Panc1 (cell line): ENCODE data around the gene MLLT10. TPM values are rescaled to one million over a fixed set of nuclear protein-coding genes. Genes with fewer than 3 reads are reported as not detected.
A peak's percentile ranks its signal among the peaks of the same experiment; 100 is the strongest.

Experiments
- ATAC-seq: fragments of 200-7000 bp; cut with Tn5 transposase; 2 replicates; pipeline ENCODE4 v1.9.1; 2020; ENCODE audit warnings: mild to moderate bottlenecking, moderate library complexity
- BruUV-seq: library from RNA; stranded (reverse); fragments of 400-500 nt; replicated peaks from 2 replicates; lab custom pipeline; 2021; lab: Mats Ljungman, UMichigan
- CTCF ChIA-PET: fragments of 300-600 bp; sonication (Branson Sonifier 250); formaldehyde crosslinking; loops from one replicate; lab custom pipeline; 2022; ENCODE audit warnings: antibody characterized with exemption; lab: Charles Lee
- POLR2A ChIA-PET: fragments of 300-600 bp; sonication (Branson Sonifier 250); formaldehyde crosslinking; loops from one replicate; lab custom pipeline; 2022; ENCODE audit warnings: antibody characterized with exemption; lab: Charles Lee
- DNase-seq: peaks from one replicate; pipeline ENCODE4 v3.0.0-alpha.2; 2010; ENCODE audit warnings: low read depth, low spot score
- H3K27ac ChIP-seq: 2 replicates; pipeline ENCODE4 v1.5.1; 2011; ENCODE audit warnings: mild to moderate bottlenecking, low read length, inconsistent platforms
- H3K27me3 ChIP-seq: fragments of 200-500 bp; sonication (Bioruptor generic); 2 replicates; pipeline ENCODE4 v1.6.0; 2014; ENCODE audit warnings: low read length, inconsistent platforms; ENCODE audit not compliant: control insufficient read depth, insufficient read depth
- H3K36me3 ChIP-seq: fragments of 200-500 bp; sonication (Bioruptor generic); 2 replicates; pipeline ENCODE4 v1.5.1; 2014; ENCODE audit warnings: inconsistent platforms, mild to moderate bottlenecking, low read length, moderate library complexity; ENCODE audit not compliant: control insufficient read depth, insufficient read depth
- H3K4me1 ChIP-seq: 2 replicates; pipeline ENCODE4 v1.5.1; 2011; ENCODE audit warnings: inconsistent platforms, mild to moderate bottlenecking, low read length, moderate library complexity; ENCODE audit not compliant: control insufficient read depth, insufficient read depth
- H3K4me3 ChIP-seq, 2 experiments: 2 replicates each; pipeline ENCODE4 v1.5.1; 2011 to 2012; ENCODE audit warnings: low read depth in 2 of 2, low read length in 2 of 2, mild to moderate bottlenecking in 2 of 2, inconsistent platforms in 1 of 2, moderate library complexity in 1 of 2
- H3K9me3 ChIP-seq: fragments of 200-500 bp; sonication (Bioruptor generic); 2 replicates; pipeline ENCODE4 v1.5.1; 2014; ENCODE audit warnings: low read depth, mild to moderate bottlenecking, inconsistent platforms, low read length, moderate library complexity; ENCODE audit not compliant: control insufficient read depth, insufficient read depth
- POLR2AphosphoS5 ChIP-seq: IDR thresholded peaks from 2 replicates; pipeline ENCODE4 v1.6.1; 2012; ENCODE audit warnings: mild to moderate bottlenecking, low read depth, low read length, moderate library complexity
- SIN3A ChIP-seq: IDR thresholded peaks from 2 replicates; pipeline ENCODE4 v1.6.1; 2012; ENCODE audit warnings: low read depth, mild to moderate bottlenecking, low read length, moderate library complexity, borderline replicate concordance; ENCODE audit not compliant: insufficient read depth
- TCF7L2 ChIP-seq: IDR thresholded peaks from 2 replicates; pipeline ENCODE4 v1.6.1; 2011; ENCODE audit warnings: mild to moderate bottlenecking, low read depth, low read length, inconsistent platforms
- in situ Hi-C: cut with HindIII; loops from 2 replicates; pipeline ENCODE4 v1.10.0; 2016; ENCODE audit warnings: low sequenced_read_pairs, low pct_unique_long_range_greater_than_20kb
- intact Hi-C: fragments of 100-400 bp; cut with micrococcal nuclease; formaldehyde crosslinking; loops from one replicate; pipeline ENCODE4 v1.10.0; 2022; ENCODE audit not compliant: unreplicated experiment
- total RNA-seq: library from RNA; stranded (reverse); gene quantifications from one replicate; pipeline ENCODE4 v1.2.1, GENCODE V29; 2021; ENCODE audit not compliant: unreplicated experiment
- TF ChIP-seq, protein P1 (sequence below), 2 experiments: IDR thresholded peaks; 2 replicates each; pipeline ENCODE4 v1.6.1; 2011 to 2012; ENCODE audit warnings: low read depth in 2 of 2, control low read depth in 1 of 2, low read length in 1 of 2, mild to moderate bottlenecking in 1 of 2, moderate library complexity in 1 of 2; ENCODE audit not compliant: insufficient read depth in 1 of 2
- TF ChIP-seq, protein P2 (sequence below): fragments of 450-650 bp; IDR thresholded peaks from 2 replicates; pipeline ENCODE4 v1.5.1; 2017; ENCODE audit warnings: mild to moderate bottlenecking

MLLT10 gene
- total RNA-seq, 1 experiment from 2014 or later: 33.4 TPM

DNA sequence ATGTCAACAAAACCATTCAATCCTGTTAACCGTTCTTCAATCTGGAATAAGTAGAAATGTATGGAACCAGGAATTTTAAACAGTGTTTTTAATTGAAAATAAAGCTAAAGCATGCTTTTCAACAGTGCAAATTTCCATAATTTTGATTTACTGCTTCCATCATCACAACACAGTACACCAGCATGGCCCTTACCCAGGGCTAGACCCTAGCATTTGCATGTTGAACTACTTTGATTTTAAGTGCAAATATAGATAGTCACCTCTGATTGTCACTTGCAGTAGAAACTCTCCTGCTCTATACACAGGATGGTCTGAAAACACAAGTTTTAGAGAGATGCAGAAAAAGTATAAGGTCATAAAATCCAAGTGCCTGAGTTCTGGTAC, 20.6 kb upstream of the MLLT10 start:
- intact Hi-C loops: loop anchor here (2.0 kb wide), 1 partner anchor 19 kb away; no protein-coding TSS in a partner anchor
- H3K4me3 ChIP-seq: peak overlapping the region; percentile 5 to 62

DNA sequence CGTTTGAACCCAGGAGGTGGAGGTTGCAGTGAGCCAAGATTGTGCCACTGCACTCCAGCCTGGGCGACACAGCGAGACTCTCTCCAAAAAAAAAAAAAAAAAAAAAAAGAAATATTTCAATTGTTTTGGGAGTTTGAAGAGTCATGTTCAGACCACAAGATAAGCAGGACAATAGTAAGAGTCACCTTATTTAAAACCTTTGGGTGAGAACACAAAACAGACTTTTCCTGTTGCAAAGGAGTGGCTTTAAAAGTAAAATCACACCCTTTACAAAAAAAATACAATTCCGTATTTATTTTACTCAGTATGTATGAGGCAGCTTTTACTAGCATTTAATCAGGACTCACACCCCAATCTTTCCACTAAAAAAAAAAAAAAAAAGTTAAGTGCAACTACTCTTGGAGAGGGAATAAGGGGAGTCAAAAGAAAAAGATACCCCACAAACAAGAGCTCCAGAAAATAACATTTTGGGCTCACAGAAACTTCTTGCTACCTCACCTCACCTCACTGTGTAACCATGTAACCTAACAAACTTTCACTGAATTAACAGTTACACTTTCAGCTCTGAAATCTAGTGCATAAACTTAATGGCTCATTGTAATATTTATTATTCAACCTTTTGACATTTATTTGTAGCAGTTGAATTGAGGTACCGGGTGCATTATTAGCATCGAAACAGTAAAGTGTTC, 19.8 kb upstream of the MLLT10 start:
- peak overlapping the region; percentile 62 for H3K4me3 ChIP-seq
- in situ Hi-C loops: no loop called here
- intact Hi-C loops: no loop called here
- DNase-seq (no peak), ATAC-seq (no peak)
- CTCF ChIA-PET: interaction anchor here (0.7 kb wide), 1 partner anchor 1441 kb away, joined by 3 read pairs; no protein-coding TSS in a partner anchor
- POLR2A ChIA-PET: interaction anchor here (0.6 to 0.7 kb wide), 2 partner anchors 16 to 1438 kb away, joined by 4 to 15 read pairs; no protein-coding TSS in a partner anchor
- no peaks in the 10 kb centered on the region; the same call in 1 of the 2 replicates for H3K36me3 ChIP-seq
- BruUV-seq: no TSS peak
- no peaks in the 10 kb centered on the region for H3K27me3 ChIP-seq
- TF ChIP-seq, protein P1, sequence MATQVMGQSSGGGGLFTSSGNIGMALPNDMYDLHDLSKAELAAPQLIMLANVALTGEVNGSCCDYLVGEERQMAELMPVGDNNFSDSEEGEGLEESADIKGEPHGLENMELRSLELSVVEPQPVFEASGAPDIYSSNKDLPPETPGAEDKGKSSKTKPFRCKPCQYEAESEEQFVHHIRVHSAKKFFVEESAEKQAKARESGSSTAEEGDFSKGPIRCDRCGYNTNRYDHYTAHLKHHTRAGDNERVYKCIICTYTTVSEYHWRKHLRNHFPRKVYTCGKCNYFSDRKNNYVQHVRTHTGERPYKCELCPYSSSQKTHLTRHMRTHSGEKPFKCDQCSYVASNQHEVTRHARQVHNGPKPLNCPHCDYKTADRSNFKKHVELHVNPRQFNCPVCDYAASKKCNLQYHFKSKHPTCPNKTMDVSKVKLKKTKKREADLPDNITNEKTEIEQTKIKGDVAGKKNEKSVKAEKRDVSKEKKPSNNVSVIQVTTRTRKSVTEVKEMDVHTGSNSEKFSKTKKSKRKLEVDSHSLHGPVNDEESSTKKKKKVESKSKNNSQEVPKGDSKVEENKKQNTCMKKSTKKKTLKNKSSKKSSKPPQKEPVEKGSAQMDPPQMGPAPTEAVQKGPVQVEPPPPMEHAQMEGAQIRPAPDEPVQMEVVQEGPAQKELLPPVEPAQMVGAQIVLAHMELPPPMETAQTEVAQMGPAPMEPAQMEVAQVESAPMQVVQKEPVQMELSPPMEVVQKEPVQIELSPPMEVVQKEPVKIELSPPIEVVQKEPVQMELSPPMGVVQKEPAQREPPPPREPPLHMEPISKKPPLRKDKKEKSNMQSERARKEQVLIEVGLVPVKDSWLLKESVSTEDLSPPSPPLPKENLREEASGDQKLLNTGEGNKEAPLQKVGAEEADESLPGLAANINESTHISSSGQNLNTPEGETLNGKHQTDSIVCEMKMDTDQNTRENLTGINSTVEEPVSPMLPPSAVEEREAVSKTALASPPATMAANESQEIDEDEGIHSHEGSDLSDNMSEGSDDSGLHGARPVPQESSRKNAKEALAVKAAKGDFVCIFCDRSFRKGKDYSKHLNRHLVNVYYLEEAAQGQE (IDR thresholded peaks at IDR 0.05; ENCODE audit: insufficient read depth in 1 of 2, low read depth in 2 of 2, low read length in 1 of 2): no peak
- no peak for TF ChIP-seq POLR2AphosphoS5
- no peak for TF ChIP-seq TCF7L2
- no peak for TF ChIP-seq SIN3A
- TF ChIP-seq, protein P2, sequence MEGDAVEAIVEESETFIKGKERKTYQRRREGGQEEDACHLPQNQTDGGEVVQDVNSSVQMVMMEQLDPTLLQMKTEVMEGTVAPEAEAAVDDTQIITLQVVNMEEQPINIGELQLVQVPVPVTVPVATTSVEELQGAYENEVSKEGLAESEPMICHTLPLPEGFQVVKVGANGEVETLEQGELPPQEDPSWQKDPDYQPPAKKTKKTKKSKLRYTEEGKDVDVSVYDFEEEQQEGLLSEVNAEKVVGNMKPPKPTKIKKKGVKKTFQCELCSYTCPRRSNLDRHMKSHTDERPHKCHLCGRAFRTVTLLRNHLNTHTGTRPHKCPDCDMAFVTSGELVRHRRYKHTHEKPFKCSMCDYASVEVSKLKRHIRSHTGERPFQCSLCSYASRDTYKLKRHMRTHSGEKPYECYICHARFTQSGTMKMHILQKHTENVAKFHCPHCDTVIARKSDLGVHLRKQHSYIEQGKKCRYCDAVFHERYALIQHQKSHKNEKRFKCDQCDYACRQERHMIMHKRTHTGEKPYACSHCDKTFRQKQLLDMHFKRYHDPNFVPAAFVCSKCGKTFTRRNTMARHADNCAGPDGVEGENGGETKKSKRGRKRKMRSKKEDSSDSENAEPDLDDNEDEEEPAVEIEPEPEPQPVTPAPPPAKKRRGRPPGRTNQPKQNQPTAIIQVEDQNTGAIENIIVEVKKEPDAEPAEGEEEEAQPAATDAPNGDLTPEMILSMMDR: no peak
- peaks cover 24% of the 10 kb centered on the region for H3K4me1 ChIP-seq
- peak overlapping the region; percentile 95 for H3K27ac ChIP-seq
- H3K9me3 ChIP-seq: no peaks in the 10 kb centered on the region

More for the DNA sequence above, 20.6 kb upstream of the MLLT10 start:
- Histone ChIP-seq H3K4me1 (peaks cover 29% of the 10 kb centered on the region), H3K36me3 (no peaks in the 10 kb centered on the region; the same call in 1 of the 2 replicates), H3K27me3 (no peaks in the 10 kb centered on the region), H3K27ac (peak overlapping the region; percentile 95), H3K9me3 (no peaks in the 10 kb centered on the region)
- DNase-seq: no peak
- ChIA-PET POLR2A (no interaction called here), CTCF (no interaction called here)
- ATAC-seq: no peak
- in situ Hi-C loops: no loop called here
- TF ChIP-seq POLR2AphosphoS5 (no peak), SIN3A (no peak), TCF7L2 (no peak)
- TF ChIP-seq, protein P1 (IDR thresholded peaks at IDR 0.05; ENCODE audit: insufficient read depth in 1 of 2, low read depth in 2 of 2, low read length in 1 of 2): no peak
- TF ChIP-seq, protein P2: no peak
- BruUV-seq: no TSS peak
